Transverse colon (tissue), 4 donors: Measurements from ENCODE around the gene NRK. TPM values are rescaled to one million over a fixed set of nuclear protein-coding genes. Genes with fewer than 3 reads are reported as not detected.
"Not testable (repeated sequence)": the region's sequence is repeated elsewhere in the genome, so short reads cannot be mapped to it uniquely, and the experiment has no call there.

ENCODE experiments used
- DNase-seq: peaks from one replicate; pipeline ENCODE4 v3.0.0-alpha.2; 2019
- H3K27ac ChIP-seq, 4 donors: fragments of 200-600 bp; sonication (generic); 2 replicates each; pipeline ENCODE4 v1.5.1; 2016 to 2018; ENCODE audit warnings: inconsistent platforms in 4 of 4
- H3K27me3 ChIP-seq: fragments of 200-600 bp; sonication (generic); 2 replicates; pipeline ENCODE4 v1.5.1; 2017; ENCODE audit warnings: inconsistent platforms
- H3K36me3 ChIP-seq, 4 donors: fragments of 200-600 bp; sonication (generic); 2 replicates each; pipeline ENCODE4 v1.5.1; 2017 to 2019; ENCODE audit warnings: inconsistent platforms in 4 of 4
- H3K4me1 ChIP-seq, 4 donors: fragments of 200-600 bp; sonication (generic); 2 replicates each; pipeline ENCODE4 v1.5.1; 2017 to 2020; ENCODE audit warnings: inconsistent platforms in 4 of 4
- H3K4me3 ChIP-seq, 4 donors: fragments of 200-600 bp; sonication (generic); 1 replicate in 1 of 4; 2 replicates in 3 of 4; pipeline versions ENCODE4 v1.5.1 to v1.6.1; 2017 to 2019; ENCODE audit warnings: inconsistent platforms in 4 of 4
- H3K9me3 ChIP-seq, 2 donors: fragments of 200-600 bp; sonication (generic); 2 replicates each; pipeline ENCODE4 v1.5.1; 2017 to 2019; ENCODE audit warnings: inconsistent platforms in 2 of 2
- EP300 ChIP-seq: sonication (generic); formaldehyde crosslinking; IDR thresholded peaks from one replicate; pipeline ENCODE4 v1.6.1; 2017; ENCODE audit warnings: antibody characterized with exemption, low read depth
- POLR2A ChIP-seq: fragments of 450-650 bp; IDR thresholded peaks from one replicate; pipeline ENCODE4 v1.6.1; 2016; ENCODE audit warnings: antibody characterized with exemption, mild to moderate bottlenecking, moderate library complexity
- POLR2AphosphoS5 ChIP-seq, 3 donors: sonication (generic); formaldehyde crosslinking; IDR thresholded peaks; one replicate each; pipeline ENCODE4 v1.6.1; 2016; ENCODE audit warnings: antibody characterized with exemption in 3 of 3
- WGBS, 2 donors: methylation state at CpG; one replicate each; pipeline ENCODE4 v1.1.5; 2018; ENCODE audit warnings: low coverage in 1 of 2; 5-methylcytosine and 5-hydroxymethylcytosine counted together
- in situ Hi-C, 4 donors: fragments of 200-750 bp; cut with MboI; loops; one replicate each; pipeline versions ENCODE4 v1.15.0 to v1.15.1; 2017; ENCODE audit warnings: low sequenced_read_pairs in 3 of 4, low pct_ligation_motif_present in 1 of 4, low pct_unique_long_range_greater_than_20kb in 1 of 4
- intact Hi-C: fragments of 100-400 bp; cut with DNase I; formaldehyde crosslinking; loops from one replicate; pipeline ENCODE4 v1.15.1; 2023; ENCODE audit warnings: low total_unique reads
- total RNA-seq, 4 donors: library from RNA; depleted of rRNA; stranded (reverse); fragments of >200 nt; gene quantifications; one replicate each; pipeline ENCODE4 v1.1.0, GENCODE V29; 2016
- TF ChIP-seq, protein P1 (sequence below), 5 experiments: fragments of 200-600 bp in 3 of 5; fragments of 450-650 bp in 2 of 5; sonication (generic) in 3 of 5; IDR thresholded peaks; 1 replicate in 2 of 5; 2 replicates in 3 of 5; pipeline ENCODE4 v1.5.1; 2016 to 2017; ENCODE audit warnings: antibody characterized with exemption in 5 of 5, inconsistent platforms in 3 of 5, mild to moderate bottlenecking in 2 of 5, moderate library complexity in 1 of 5

Gene NRK
- total RNA-seq, 4 donors from 2014 or later = under 0.01 to 1.6 (median 0.43) TPM

DNA sequence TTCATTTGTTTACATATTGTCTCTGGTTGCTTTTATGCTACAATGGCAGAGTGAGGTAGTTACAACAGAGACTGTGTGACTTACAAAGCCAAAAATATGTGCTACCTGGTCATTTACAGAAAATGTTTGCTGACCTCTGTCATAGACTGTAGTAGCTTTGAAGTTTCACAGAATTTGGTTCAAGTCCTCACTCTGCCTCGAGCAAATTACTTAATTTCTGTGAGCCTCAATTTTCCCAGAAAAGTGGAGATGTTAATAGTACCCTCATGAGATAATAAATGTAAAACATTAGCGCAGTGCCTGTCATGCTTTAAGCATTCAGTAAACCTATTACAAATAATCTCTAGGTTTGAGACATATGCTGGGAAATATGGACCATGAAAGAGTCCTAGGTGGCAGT, 18.4 kb upstream of the NRK start:
- Histone ChIP-seq H3K27ac (no peak overlapping the region), H3K27me3 (no peaks in the 10 kb centered on the region), H3K4me3 (no peak overlapping the region), H3K36me3 (no peaks in the 10 kb centered on the region), H3K4me1 (no peaks in the 10 kb centered on the region), H3K9me3 (no peaks in the 10 kb centered on the region)
- in situ Hi-C loops = no loop called here
- TF ChIP-seq EP300 (no peak), POLR2A (no peak), POLR2AphosphoS5 (IDR thresholded peaks at IDR 0.05) (no peak)
- TF ChIP-seq, protein P1, sequence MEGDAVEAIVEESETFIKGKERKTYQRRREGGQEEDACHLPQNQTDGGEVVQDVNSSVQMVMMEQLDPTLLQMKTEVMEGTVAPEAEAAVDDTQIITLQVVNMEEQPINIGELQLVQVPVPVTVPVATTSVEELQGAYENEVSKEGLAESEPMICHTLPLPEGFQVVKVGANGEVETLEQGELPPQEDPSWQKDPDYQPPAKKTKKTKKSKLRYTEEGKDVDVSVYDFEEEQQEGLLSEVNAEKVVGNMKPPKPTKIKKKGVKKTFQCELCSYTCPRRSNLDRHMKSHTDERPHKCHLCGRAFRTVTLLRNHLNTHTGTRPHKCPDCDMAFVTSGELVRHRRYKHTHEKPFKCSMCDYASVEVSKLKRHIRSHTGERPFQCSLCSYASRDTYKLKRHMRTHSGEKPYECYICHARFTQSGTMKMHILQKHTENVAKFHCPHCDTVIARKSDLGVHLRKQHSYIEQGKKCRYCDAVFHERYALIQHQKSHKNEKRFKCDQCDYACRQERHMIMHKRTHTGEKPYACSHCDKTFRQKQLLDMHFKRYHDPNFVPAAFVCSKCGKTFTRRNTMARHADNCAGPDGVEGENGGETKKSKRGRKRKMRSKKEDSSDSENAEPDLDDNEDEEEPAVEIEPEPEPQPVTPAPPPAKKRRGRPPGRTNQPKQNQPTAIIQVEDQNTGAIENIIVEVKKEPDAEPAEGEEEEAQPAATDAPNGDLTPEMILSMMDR (IDR thresholded peaks at IDR 0.05) = no peak
- DNase-seq = no peak
- intact Hi-C loops = no loop called here
- WGBS, 2 donors = 53 to 100% methylated on average over 1 to 2 of the region's 2 CpGs

DNA sequence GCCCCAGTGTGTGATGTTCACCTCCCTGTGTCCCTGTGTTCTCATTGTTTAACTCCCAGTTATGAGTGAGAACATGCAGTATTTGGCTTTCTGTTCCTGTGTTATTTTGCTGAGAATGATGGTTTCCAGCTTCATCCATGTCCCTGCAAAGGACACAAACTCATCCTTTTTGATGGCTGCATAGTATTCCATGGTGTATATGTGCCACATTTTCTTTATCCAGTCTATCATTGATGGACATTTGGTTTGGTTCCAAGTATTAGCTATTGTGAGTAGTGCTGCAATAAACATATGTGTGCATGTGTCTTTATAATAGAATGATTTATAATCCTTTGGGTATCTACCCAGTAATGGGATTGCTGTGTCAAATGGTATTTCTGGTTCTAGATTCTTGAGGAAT, 16.7 kb upstream of the NRK start:
- intact Hi-C loops, in situ Hi-C loops: not testable (repeated sequence)

DNA sequence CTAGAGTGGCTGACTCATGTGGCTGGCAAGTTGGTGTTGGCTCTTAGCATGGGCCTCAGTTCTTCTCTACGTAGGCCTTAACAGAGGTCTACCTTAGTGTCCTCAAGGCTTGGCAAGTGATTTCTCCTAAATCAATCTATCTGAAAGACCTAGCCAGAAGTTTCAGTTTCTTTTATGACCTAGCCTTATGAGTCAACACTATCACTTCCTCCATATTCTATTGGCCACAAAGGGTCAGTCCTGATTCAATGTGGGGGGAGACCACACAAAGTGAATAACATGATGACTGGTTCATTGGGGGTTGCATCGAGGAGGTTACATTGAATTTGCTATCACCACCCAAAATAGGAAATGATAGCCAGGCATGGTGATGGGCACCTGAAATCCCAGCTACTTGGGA, 5.8 kb upstream of the NRK start:
- TF ChIP-seq EP300 (no peak), POLR2AphosphoS5 (IDR thresholded peaks at IDR 0.05) (no peak), POLR2A (no peak)
- TF ChIP-seq, protein P1 (IDR thresholded peaks at IDR 0.05) = no peak
- no peak overlapping the region for H3K27ac ChIP-seq
- no peak overlapping the region for H3K4me3 ChIP-seq
- H3K4me1 ChIP-seq = no peaks in the 10 kb centered on the region
- peaks cover 18% of the 10 kb centered on the region for H3K27me3 ChIP-seq
- H3K36me3 ChIP-seq = no peaks in the 10 kb centered on the region
- intact Hi-C loops (no loop called here), in situ Hi-C loops (no loop called here)
- no peak for DNase-seq
- 64% methylated on average over 2 of the region's 2 CpGs; no CpG with 5 or more reads in 1 of the 2 donors for WGBS, 2 donors
- no peaks in the 10 kb centered on the region for H3K9me3 ChIP-seq

More for the DNA sequence above, 16.7 kb upstream of the NRK start:
- not testable (repeated sequence) for DNase-seq, H3K9me3 ChIP-seq, H3K4me1 ChIP-seq, H3K27me3 ChIP-seq, H3K4me3 ChIP-seq, H3K27ac ChIP-seq, H3K36me3 ChIP-seq

DNA sequence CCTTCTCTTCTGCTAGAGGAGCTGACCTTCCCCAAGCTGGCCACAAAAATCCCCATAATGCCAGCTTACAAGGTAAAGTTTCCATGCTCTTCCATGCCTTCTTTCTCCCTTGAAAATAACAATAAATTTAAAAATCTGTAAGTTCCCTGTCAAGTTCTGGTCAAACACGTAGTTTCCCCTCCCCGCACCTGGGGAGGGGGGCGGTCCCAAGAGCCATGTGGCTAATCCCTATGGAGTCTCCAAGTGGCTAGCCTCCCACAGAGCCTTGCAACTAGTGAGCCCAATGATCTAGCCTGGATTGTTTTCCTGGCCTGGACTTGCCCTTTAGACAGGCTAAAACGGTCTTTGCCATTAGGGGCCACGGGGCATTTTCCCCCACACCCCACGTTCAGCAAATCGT, 2.1 kb upstream of the NRK start:
- TF ChIP-seq, protein P1 (IDR thresholded peaks at IDR 0.05) = no peak
- TF ChIP-seq POLR2A = no peak
- no peak for TF ChIP-seq EP300
- no peak for TF ChIP-seq POLR2AphosphoS5 (IDR thresholded peaks at IDR 0.05)
- peaks cover 36% of the 10 kb centered on the region for H3K27me3 ChIP-seq

DNA sequence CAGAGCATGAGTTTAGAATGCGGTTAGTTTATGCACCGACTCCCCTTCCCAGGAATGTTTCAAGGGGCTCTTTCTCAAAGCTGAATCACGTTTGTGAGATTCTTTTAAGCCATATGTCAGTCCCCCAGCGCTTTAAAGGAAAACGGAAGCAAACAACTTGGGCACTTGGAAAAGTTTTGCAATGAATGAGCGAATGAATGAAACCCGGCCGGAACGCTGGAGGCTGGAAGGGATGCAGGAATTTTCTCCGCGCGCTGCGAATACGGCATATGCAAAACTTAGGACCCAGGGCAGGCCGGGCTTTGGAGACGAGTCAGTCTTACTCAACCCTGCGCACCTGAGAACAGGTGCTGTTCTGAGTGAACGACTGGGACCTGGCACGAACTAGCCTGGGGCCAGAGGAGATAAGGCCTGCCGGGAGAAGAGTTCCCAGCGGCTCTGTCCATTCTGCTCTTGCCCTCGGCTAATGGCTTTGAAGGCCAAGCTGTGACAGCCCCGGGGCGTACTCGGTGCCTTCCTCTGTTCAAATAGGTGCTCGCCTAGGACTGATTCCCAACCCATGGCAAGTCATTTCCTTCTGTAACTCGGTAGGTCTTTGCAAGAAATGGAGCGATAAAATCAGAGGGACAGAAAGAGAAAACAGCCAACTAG, 743 bp upstream of the NRK start:
- DNase-seq = peak; percentile 8
- in situ Hi-C loops = no loop called here
- WGBS, 2 donors = 46% methylated on average over 28 of the region's 28 CpGs; no CpG with 5 or more reads in 1 of the 2 donors
- no peaks in the 10 kb centered on the region for H3K4me1 ChIP-seq
- peak overlapping the region in 2 of 4 donors; percentile 19 to 36 for H3K4me3 ChIP-seq
- no peaks in the 10 kb centered on the region for H3K9me3 ChIP-seq
- intact Hi-C loops = no loop called here
- TF ChIP-seq POLR2AphosphoS5 (IDR thresholded peaks at IDR 0.05) = no peak
- TF ChIP-seq, protein P1 (IDR thresholded peaks at IDR 0.05) = no peak
- no peak for TF ChIP-seq POLR2A
- no peak for TF ChIP-seq EP300
- peaks cover 36% of the 10 kb centered on the region for H3K27me3 ChIP-seq
- H3K27ac ChIP-seq = no peak overlapping the region
- no peaks in the 10 kb centered on the region for H3K36me3 ChIP-seq

More for the DNA sequence above, 2.1 kb upstream of the NRK start:
- Histone ChIP-seq H3K36me3 (no peaks in the 10 kb centered on the region), H3K9me3 (no peaks in the 10 kb centered on the region), H3K27ac (no peak overlapping the region), H3K4me3 (no peak overlapping the region), H3K4me1 (no peaks in the 10 kb centered on the region)
- in situ Hi-C loops = no loop called here
- WGBS, 2 donors = 52 to 56% methylated on average over 4 to 7 of the region's 7 CpGs
- intact Hi-C loops = no loop called here
- no peak for DNase-seq
